Cerebellar nuclear complex (tissue), 1 donor: ENCODE measurements around the gene DNAJB6.

ENCODE experiments used
- DNase-seq, 2 experiments: peaks; one replicate each; lab custom pipeline; 2025; lab: John Stamatoyannopoulos, UW

DNAJB6 gene

GRCh38 chr7:157428554-157428945 is 91.7 kb downstream of the DNAJB6 start:
- no peak for DNase-seq

- DNase-seq, result no peak
These were observed 92.3 kb downstream of the DNAJB6 start for GRCh38 chr7:157429001-157429679.

- DNase-seq, result no peak
These were observed 92.9 kb downstream of the DNAJB6 start for GRCh38 chr7:157429680-157430224.

- DNase-seq, result no peak
These were observed 93.9 kb downstream of the DNAJB6 start for GRCh38 chr7:157430721-157431120.

GRCh38 chr7:157431173-157431950 is 94.6 kb downstream of the DNAJB6 start:
- DNase-seq, result no peak

- no peak for DNase-seq
These were observed 95.2 kb downstream of the DNAJB6 start for GRCh38 chr7:157431951-157432540.

- DNase-seq, result no peak
These were observed 95.7 kb downstream of the DNAJB6 start for GRCh38 chr7:157432541-157432956.

GRCh38 chr7:157432957-157433576 is 96.3 kb downstream of the DNAJB6 start:
- no peak for DNase-seq

GRCh38 chr7:157433628-157434027 is 96.8 kb downstream of the DNAJB6 start:
- DNase-seq, result no peak

GRCh38 chr7:157434231-157434630 is 97.4 kb downstream of the DNAJB6 start:
- DNase-seq, result no peak

GRCh38 chr7:157434701-157435100 is 97.9 kb downstream of the DNAJB6 start:
- DNase-seq, result no peak

GRCh38 chr7:157436076-157436475 is 99.3 kb downstream of the DNAJB6 start:
- DNase-seq, result no peak

- no peak for DNase-seq
These were observed 100.1 kb downstream of the DNAJB6 start for GRCh38 chr7:157436763-157437480.

GRCh38 chr7:157437519-157438061 is 100.8 kb downstream of the DNAJB6 start:
- DNase-seq, result no peak

- DNase-seq, result no peak
These were observed 101.6 kb downstream of the DNAJB6 start for GRCh38 chr7:157438121-157439025.

GRCh38 chr7:157439149-157439548 is 102.3 kb downstream of the DNAJB6 start:
- DNase-seq, result no peak

GRCh38 chr7:157439761-157440160 is 103.0 kb downstream of the DNAJB6 start:
- DNase-seq, result no peak

- no peak for DNase-seq
These were observed 103.7 kb downstream of the DNAJB6 start for GRCh38 chr7:157440346-157441022.

- DNase-seq, result no peak
These were observed 104.2 kb downstream of the DNAJB6 start for GRCh38 chr7:157441023-157441399.

- DNase-seq, result no peak
These were observed 105.7 kb downstream of the DNAJB6 start for GRCh38 chr7:157442456-157442855.
